Measurements from ENCODE around the gene TCP11. TPM values are rescaled to one million over a fixed set of nuclear protein-coding genes. Genes with fewer than 3 reads are reported as not detected.

TCP11 gene
- total and polyA plus RNA-seq, 3 experiments from 2014 or later = not detected

GRCh38 chr6:35149891-35150566, 8.9 kb upstream of the TCP11 start:
- ChIA-PET CTCF (interaction anchor here (1.9 kb wide), 1 partner anchor 10 kb away, joined by 8 read pairs; the partner anchor contains the start of gene TCP11), POLR2A (no interaction called here)
- H3K36me3 ChIP-seq (ENCODE audit: insufficient read depth, low read length) = no peaks in the 10 kb centered on the region
- H3K4me1 ChIP-seq (ENCODE audit: insufficient read depth, low read length) = no peaks in the 10 kb centered on the region
- no peak overlapping the region for H3K27ac ChIP-seq (ENCODE audit: low read depth, low read length)
- H3K27me3 Mint-ChIP-seq = peaks cover 2 to 11% of the 10 kb centered on the region in 2 donors
- H3K4me1 Mint-ChIP-seq = no peaks in the 10 kb centered on the region
- no peaks in the 10 kb centered on the region for H3K36me3 Mint-ChIP-seq
- H3K4me3 Mint-ChIP-seq = no peak overlapping the region
- no peaks in the 10 kb centered on the region for H3K9me3 Mint-ChIP-seq
- DNase-seq = no peak
- H3K4me3 ChIP-seq (ENCODE audit: low read length) = no peak overlapping the region
- H3K27me3 ChIP-seq (ENCODE audit: insufficient read depth, low read length, poor library complexity, severe bottlenecking) = no peaks in the 10 kb centered on the region
- H3K27ac Mint-ChIP-seq = no peak overlapping the region
- no peaks in the 10 kb centered on the region for H3K9me3 ChIP-seq (ENCODE audit: low read length)

- DNase-seq = no peak
- H3K4me1 Mint-ChIP-seq = no peaks in the 10 kb centered on the region
- Histone ChIP-seq H3K4me3 (ENCODE audit: low read length) (no peak overlapping the region), H3K9me3 (ENCODE audit: low read length) (no peaks in the 10 kb centered on the region), H3K27me3 (ENCODE audit: insufficient read depth, low read length, poor library complexity, severe bottlenecking) (no peaks in the 10 kb centered on the region), H3K36me3 (ENCODE audit: insufficient read depth, low read length) (no peaks in the 10 kb centered on the region), H3K27ac (ENCODE audit: low read depth, low read length) (no peak overlapping the region), H3K4me1 (ENCODE audit: insufficient read depth, low read length) (no peaks in the 10 kb centered on the region)
- peaks cover 2 to 12% of the 10 kb centered on the region in 2 donors for H3K27me3 Mint-ChIP-seq
- H3K27ac Mint-ChIP-seq = peak overlapping the region in 1 of 8 donors; percentile 68
- H3K9me3 Mint-ChIP-seq = no peaks in the 10 kb centered on the region
- H3K4me3 Mint-ChIP-seq = no peak overlapping the region
- ChIA-PET CTCF (interaction anchor here (1.0 to 3.5 kb wide), 4 partner anchors 9 to 58 kb away, joined by 3 to 12 read pairs (median 4); no protein-coding TSS in a partner anchor), POLR2A (no interaction called here)
- H3K36me3 Mint-ChIP-seq = no peaks in the 10 kb centered on the region
Measured at GRCh38 chr6:35148167-35148741, 7.1 kb upstream of the TCP11 start.

DNA sequence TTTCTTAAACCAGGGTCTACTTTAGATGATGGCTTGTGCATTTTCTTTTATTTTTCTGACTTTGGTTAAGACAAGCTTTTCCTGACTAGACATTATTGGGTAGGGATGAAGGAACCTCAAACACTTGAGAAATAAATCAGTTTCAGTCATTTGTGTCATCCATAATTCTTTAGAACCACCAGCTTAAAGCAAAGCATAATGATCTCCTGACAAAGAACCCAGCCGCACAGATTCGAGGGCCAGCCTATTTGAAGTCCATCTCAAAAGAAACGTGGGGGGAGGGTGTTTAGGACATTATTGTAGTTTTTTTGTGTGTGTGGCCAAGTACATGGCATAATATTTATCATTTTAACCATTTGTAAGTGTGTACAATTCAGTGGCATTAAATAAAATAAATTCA, 6.3 kb upstream of the TCP11 start:
- H3K4me3 Mint-ChIP-seq = no peak overlapping the region
- ChIA-PET POLR2A (no interaction called here), CTCF (interaction anchor here (1.0 to 3.5 kb wide), 4 partner anchors 8 to 93 kb away, joined by 4 to 19 read pairs (median 8); no protein-coding TSS in a partner anchor)
- peaks cover 4 to 14% of the 10 kb centered on the region in 2 donors for H3K27me3 Mint-ChIP-seq
- no peaks in the 10 kb centered on the region for H3K36me3 ChIP-seq (ENCODE audit: insufficient read depth, low read length)
- no peaks in the 10 kb centered on the region for H3K4me1 ChIP-seq (ENCODE audit: insufficient read depth, low read length)
- H3K27ac ChIP-seq (ENCODE audit: low read depth, low read length) = no peak overlapping the region
- DNase-seq = no peak
- no peaks in the 10 kb centered on the region for H3K9me3 Mint-ChIP-seq
- no peaks in the 10 kb centered on the region for H3K27me3 ChIP-seq (ENCODE audit: insufficient read depth, low read length, poor library complexity, severe bottlenecking)
- no peak overlapping the region for H3K4me3 ChIP-seq (ENCODE audit: low read length)
- H3K9me3 ChIP-seq (ENCODE audit: low read length) = no peaks in the 10 kb centered on the region
- H3K36me3 Mint-ChIP-seq = no peaks in the 10 kb centered on the region
- H3K4me1 Mint-ChIP-seq = no peaks in the 10 kb centered on the region
- no peak overlapping the region for H3K27ac Mint-ChIP-seq

DNA sequence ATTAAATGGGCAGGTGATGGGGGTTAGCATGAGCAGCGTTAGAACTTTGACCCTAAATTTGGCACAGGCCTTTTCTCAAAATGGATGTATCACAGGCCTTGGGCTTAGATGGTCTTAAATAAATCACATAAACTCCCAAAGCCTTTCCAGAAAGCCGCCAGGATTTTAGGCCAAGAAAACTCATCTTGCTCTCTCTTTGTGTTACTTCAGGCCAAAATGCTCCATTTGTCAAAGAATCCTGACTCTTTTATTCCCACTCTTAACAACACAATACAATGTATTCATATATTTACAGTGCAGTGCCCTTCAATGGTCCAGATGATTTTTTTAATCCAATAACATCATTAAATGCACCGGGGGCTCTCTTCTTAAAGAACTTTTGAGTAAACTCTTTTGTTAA, 5.9 kb upstream of the TCP11 start:
- Histone ChIP-seq H3K27me3 (ENCODE audit: insufficient read depth, low read length, poor library complexity, severe bottlenecking) (no peaks in the 10 kb centered on the region), H3K4me3 (ENCODE audit: low read length) (no peak overlapping the region), H3K36me3 (ENCODE audit: insufficient read depth, low read length) (no peaks in the 10 kb centered on the region), H3K27ac (ENCODE audit: low read depth, low read length) (no peak overlapping the region), H3K4me1 (ENCODE audit: insufficient read depth, low read length) (no peaks in the 10 kb centered on the region), H3K9me3 (ENCODE audit: low read length) (no peaks in the 10 kb centered on the region)
- POLR2A ChIA-PET = no interaction called here
- H3K27ac Mint-ChIP-seq = no peak overlapping the region
- no peaks in the 10 kb centered on the region for H3K9me3 Mint-ChIP-seq
- DNase-seq = no peak
- peaks cover 4 to 14% of the 10 kb centered on the region in 2 donors for H3K27me3 Mint-ChIP-seq
- no peaks in the 10 kb centered on the region for H3K4me1 Mint-ChIP-seq
- no peaks in the 10 kb centered on the region for H3K36me3 Mint-ChIP-seq
- CTCF ChIA-PET = interaction anchor here (1.1 to 3.5 kb wide), 3 partner anchors 52 to 94 kb away, joined by 3 to 19 read pairs (median 12); no protein-coding TSS in a partner anchor
- no peak overlapping the region for H3K4me3 Mint-ChIP-seq

DNA sequence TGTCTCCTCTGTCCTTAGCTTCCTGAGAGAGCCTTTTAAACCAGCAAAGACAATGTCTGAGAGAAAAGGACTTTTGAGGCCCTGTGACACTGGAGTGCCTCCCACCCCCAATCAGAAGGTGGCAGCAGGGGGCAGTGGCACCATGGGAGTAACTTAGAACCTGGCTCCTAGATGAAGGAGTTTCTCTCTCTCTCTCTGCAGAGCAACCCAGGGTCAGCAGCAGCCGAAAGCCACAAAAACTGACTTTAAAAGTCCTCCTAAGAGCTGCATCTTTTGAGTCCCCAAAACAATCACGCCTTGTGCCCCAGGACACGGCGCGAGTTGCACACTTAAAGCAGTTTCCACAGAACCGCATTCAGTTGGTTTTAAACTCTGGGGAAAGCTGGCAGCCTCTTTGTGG, 5.3 kb upstream of the TCP11 start:
- DNase-seq = peak in 2 of 5 donors; percentile 10 to 54
- Mint-ChIP-seq H3K4me1 (peaks cover 0 to 3% (median 2%) of the 10 kb centered on the region in 3 donors), H3K27ac (no peak overlapping the region), H3K9me3 (no peaks in the 10 kb centered on the region), H3K36me3 (no peaks in the 10 kb centered on the region), H3K27me3 (peaks cover 7 to 18% of the 10 kb centered on the region in 2 donors), H3K4me3 (no peak overlapping the region)
- Histone ChIP-seq H3K9me3 (ENCODE audit: low read length) (no peaks in the 10 kb centered on the region), H3K27me3 (ENCODE audit: insufficient read depth, low read length, poor library complexity, severe bottlenecking) (no peaks in the 10 kb centered on the region), H3K4me3 (ENCODE audit: low read length) (no peak overlapping the region), H3K4me1 (ENCODE audit: insufficient read depth, low read length) (no peaks in the 10 kb centered on the region), H3K27ac (ENCODE audit: low read depth, low read length) (no peak overlapping the region), H3K36me3 (ENCODE audit: insufficient read depth, low read length) (no peaks in the 10 kb centered on the region)
- CTCF ChIA-PET = interaction anchor here (1.1 to 3.5 kb wide), 3 partner anchors 53 to 94 kb away, joined by 3 to 19 read pairs (median 12); no protein-coding TSS in a partner anchor
- POLR2A ChIA-PET = no interaction called here

DNA sequence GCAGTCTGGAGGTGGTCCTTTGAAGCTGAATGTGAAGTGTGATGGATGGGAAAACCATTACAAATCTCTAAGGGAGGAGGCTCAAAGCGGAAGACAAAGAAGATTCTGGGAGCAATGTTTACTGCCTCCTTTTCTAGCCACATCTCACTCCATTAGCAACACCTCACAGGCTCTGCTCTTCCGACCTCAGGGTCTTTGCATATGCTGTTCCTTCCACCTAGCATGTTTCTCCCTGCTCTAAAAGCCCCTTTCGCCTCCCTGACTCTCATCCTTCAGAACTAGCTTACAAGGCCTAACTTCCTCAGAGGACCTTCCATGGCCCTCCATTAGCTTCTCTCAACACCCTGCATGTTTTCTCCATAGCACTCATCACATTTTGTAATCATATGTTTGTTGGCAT, 4.6 kb upstream of the TCP11 start:
- H3K4me1 ChIP-seq (ENCODE audit: insufficient read depth, low read length) = peaks cover 2% of the 10 kb centered on the region
- H3K9me3 Mint-ChIP-seq = no peaks in the 10 kb centered on the region
- ChIA-PET POLR2A (no interaction called here), CTCF (interaction anchor here (3.3 to 3.5 kb wide), 2 partner anchors 60 to 95 kb away, joined by 12 to 19 read pairs; no protein-coding TSS in a partner anchor)
- H3K4me1 Mint-ChIP-seq = peaks cover 2 to 5% (median 3%) of the 10 kb centered on the region in 3 donors
- H3K27ac ChIP-seq (ENCODE audit: low read depth, low read length) = no peak overlapping the region
- H3K4me3 ChIP-seq (ENCODE audit: low read length) = no peak overlapping the region
- H3K27ac Mint-ChIP-seq = no peak overlapping the region
- no peaks in the 10 kb centered on the region for H3K36me3 Mint-ChIP-seq
- no peak overlapping the region for H3K4me3 Mint-ChIP-seq
- H3K27me3 Mint-ChIP-seq = peaks cover 9 to 17% of the 10 kb centered on the region in 2 donors
- H3K27me3 ChIP-seq (ENCODE audit: insufficient read depth, low read length, poor library complexity, severe bottlenecking) = peaks cover under 1% of the 10 kb centered on the region
- DNase-seq = no peak
- H3K36me3 ChIP-seq (ENCODE audit: insufficient read depth, low read length) = no peaks in the 10 kb centered on the region
- no peaks in the 10 kb centered on the region for H3K9me3 ChIP-seq (ENCODE audit: low read length)

DNA sequence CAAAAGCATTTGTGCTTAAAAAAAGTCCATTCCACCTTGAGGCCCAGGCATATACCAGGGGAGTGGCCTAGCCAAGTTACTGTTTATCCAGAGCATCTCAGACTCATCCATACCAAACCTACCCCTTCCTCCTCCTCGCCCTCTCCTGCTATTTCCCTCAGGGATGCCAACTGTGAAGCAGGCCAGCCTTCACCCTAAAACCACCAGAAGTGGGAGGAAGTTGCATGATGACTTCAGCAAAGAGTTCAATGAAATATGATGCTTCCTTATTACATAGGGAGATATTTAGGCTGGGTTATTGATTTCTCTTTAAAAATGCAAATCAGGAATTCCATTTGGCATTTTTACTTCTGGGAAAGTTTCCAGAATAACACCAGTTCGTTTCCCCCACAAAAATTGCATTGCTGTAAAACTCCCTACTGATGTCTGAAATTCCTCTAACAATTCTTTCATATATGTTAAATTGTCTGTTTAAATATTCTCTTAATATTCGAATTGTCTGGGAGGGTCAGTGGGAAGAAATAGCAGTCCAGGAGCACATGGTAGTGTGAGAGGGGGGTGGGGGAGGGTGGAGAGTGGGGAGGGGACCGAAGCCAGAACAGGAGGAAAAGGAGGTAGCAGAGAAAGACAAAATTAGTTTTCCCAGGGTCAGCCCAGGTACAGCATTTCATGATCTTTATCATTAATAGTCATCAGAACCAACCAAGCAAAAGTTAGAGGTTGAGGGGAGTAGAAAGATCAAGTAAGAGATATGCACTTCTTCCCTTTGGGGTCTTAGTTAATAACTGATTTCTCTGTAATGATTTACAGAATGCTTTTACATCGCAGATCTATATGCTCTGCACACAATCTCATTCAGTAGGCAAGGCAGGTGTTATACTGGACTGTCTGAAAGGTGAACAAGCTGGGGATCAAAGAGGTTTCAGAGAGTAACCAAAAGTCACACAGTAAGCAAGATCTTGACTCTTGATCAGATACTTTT, 1.7 kb upstream of the TCP11 start:
- no peaks in the 10 kb centered on the region for H3K9me3 Mint-ChIP-seq
- ChIA-PET POLR2A (no interaction called here), CTCF (no interaction called here)
- peaks cover 11 to 14% (median 11%) of the 10 kb centered on the region in 3 donors for H3K4me1 Mint-ChIP-seq
- H3K4me3 Mint-ChIP-seq = no peak overlapping the region
- no peak overlapping the region for H3K27ac Mint-ChIP-seq
- Histone ChIP-seq H3K4me1 (ENCODE audit: insufficient read depth, low read length) (peaks cover 9% of the 10 kb centered on the region), H3K36me3 (ENCODE audit: insufficient read depth, low read length) (no peaks in the 10 kb centered on the region), H3K4me3 (ENCODE audit: low read length) (no peak overlapping the region), H3K9me3 (ENCODE audit: low read length) (no peaks in the 10 kb centered on the region), H3K27me3 (ENCODE audit: insufficient read depth, low read length, poor library complexity, severe bottlenecking) (peaks cover 8% of the 10 kb centered on the region), H3K27ac (ENCODE audit: low read depth, low read length) (no peak overlapping the region)
- H3K36me3 Mint-ChIP-seq = no peaks in the 10 kb centered on the region
- no peak for DNase-seq
- peaks cover 18 to 22% of the 10 kb centered on the region in 2 donors for H3K27me3 Mint-ChIP-seq

Measured in CD8-positive, alpha-beta memory T cell (primary cell).